Progenitor cell of endocrine pancreas (in vitro differentiated cells): Measurements from ENCODE around the gene FMN1. TPM values are rescaled to one million over a fixed set of nuclear protein-coding genes. Genes with fewer than 3 reads are reported as not detected.

Source experiments
- DNase-seq: peaks from one replicate; pipeline ENCODE4 v3.0.0; 2021; ENCODE audit warnings: low spot score; ENCODE audit not compliant: unreplicated experiment
- H3K27ac Mint-ChIP-seq: 2 replicates; pipeline ENCODE4 v1.8.0; 2021; ENCODE audit warnings: mild to moderate bottlenecking, moderate library complexity, mixed read lengths
- H3K27me3 Mint-ChIP-seq: 2 replicates; pipeline ENCODE4 v1.8.0; 2021; ENCODE audit warnings: mixed read lengths
- H3K36me3 Mint-ChIP-seq: 2 replicates; pipeline ENCODE4 v1.8.0; 2022; ENCODE audit warnings: mixed read lengths; ENCODE audit not compliant: insufficient read depth
- H3K4me1 Mint-ChIP-seq: 2 replicates; pipeline ENCODE4 v1.8.0; 2021; ENCODE audit warnings: low read depth, mixed read lengths
- H3K4me3 Mint-ChIP-seq: 2 replicates; pipeline ENCODE4 v1.8.0; 2021; ENCODE audit warnings: low read depth, mild to moderate bottlenecking, moderate library complexity, mixed read lengths
- H3K9me3 Mint-ChIP-seq: 2 replicates; pipeline ENCODE4 v1.8.0; 2021; ENCODE audit warnings: low read depth, mixed read lengths
- total RNA-seq: library from RNA; stranded (reverse); gene quantifications from 2 replicates; pipeline ENCODE4 v1.2.1, GENCODE V29; 2021
- TF ChIP-seq, protein P1 (sequence below): fragments of 200-600 bp; sonication (generic); IDR thresholded peaks from one replicate; pipeline ENCODE4 v1.5.0; 2021; ENCODE audit warnings: antibody characterized with exemption, mild to moderate bottlenecking; ENCODE audit not compliant: unreplicated experiment

Gene FMN1
- total RNA-seq, 1 donor from 2014 or later, result 0.41 TPM

DNA sequence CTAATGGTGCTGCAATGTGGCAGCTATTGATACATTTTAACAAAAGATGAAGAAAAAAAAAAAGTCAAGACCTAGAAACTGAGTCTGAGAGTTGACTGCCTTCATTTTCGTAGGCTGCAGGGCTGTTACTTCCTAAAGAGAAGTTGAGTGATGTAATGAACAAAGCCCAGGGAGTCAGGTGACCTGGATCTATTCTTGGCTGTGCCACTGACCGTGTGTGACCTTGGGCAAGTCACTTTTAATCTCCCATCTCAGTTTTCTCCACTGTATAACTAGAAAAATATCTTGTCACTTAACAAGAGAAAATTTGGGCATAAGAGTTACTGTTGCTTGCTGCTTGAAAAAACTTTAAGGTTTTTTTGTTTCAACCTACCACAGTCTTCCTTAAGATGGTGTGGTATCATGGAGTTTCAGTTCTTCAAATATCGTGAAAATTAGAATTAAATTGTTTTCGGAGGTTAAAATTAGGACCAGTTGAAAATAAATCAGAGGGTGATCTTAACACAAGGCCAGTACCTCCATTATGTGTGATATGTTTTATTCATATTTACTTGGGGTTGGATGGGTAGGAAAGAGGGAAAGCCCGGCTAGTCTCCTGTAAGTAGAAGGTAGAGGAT is 5.8 kb downstream of the FMN1 start:
- TF ChIP-seq, protein P1, sequence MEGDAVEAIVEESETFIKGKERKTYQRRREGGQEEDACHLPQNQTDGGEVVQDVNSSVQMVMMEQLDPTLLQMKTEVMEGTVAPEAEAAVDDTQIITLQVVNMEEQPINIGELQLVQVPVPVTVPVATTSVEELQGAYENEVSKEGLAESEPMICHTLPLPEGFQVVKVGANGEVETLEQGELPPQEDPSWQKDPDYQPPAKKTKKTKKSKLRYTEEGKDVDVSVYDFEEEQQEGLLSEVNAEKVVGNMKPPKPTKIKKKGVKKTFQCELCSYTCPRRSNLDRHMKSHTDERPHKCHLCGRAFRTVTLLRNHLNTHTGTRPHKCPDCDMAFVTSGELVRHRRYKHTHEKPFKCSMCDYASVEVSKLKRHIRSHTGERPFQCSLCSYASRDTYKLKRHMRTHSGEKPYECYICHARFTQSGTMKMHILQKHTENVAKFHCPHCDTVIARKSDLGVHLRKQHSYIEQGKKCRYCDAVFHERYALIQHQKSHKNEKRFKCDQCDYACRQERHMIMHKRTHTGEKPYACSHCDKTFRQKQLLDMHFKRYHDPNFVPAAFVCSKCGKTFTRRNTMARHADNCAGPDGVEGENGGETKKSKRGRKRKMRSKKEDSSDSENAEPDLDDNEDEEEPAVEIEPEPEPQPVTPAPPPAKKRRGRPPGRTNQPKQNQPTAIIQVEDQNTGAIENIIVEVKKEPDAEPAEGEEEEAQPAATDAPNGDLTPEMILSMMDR, result no peak
- H3K27ac Mint-ChIP-seq, result no peak overlapping the region
- no peak for DNase-seq
- no peaks in the 10 kb centered on the region for H3K9me3 Mint-ChIP-seq
- H3K4me1 Mint-ChIP-seq, result peaks cover 7% of the 10 kb centered on the region
- no peaks in the 10 kb centered on the region for H3K36me3 Mint-ChIP-seq
- no peak overlapping the region for H3K4me3 Mint-ChIP-seq
- peaks cover 13% of the 10 kb centered on the region for H3K27me3 Mint-ChIP-seq

- no peak overlapping the region for H3K27ac Mint-ChIP-seq
- no peaks in the 10 kb centered on the region for H3K36me3 Mint-ChIP-seq
- H3K4me1 Mint-ChIP-seq, result peaks cover 7% of the 10 kb centered on the region
- TF ChIP-seq, protein P1, result no peak
- H3K4me3 Mint-ChIP-seq, result no peak overlapping the region
- peaks cover 7% of the 10 kb centered on the region for H3K27me3 Mint-ChIP-seq
- no peaks in the 10 kb centered on the region for H3K9me3 Mint-ChIP-seq
- no peak for DNase-seq
Observed at GRCh38 chr15:33188159-33188558, 6.4 kb downstream of the FMN1 start.

GRCh38 chr15:33183334-33183733 is 11.2 kb downstream of the FMN1 start:
- H3K36me3 Mint-ChIP-seq, result no peaks in the 10 kb centered on the region
- DNase-seq, result no peak

DNA sequence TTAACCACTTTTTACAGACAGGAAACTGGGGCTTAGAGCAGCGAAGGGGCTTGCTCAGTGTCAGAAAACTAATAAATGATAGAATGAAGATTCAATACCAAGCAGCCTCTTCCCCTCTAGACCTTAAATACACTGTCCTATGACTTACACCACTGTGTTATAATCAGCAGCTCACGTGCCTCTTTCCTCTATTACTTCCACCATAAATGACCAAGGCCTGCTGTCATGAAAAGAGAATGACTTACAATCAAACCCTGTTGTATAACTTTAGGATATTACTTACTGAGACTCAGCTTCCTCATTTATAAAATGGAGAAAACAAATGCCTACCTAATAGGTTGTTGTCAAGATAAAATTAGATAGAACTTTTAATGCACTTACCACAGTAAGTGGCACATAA is 11.6 kb downstream of the FMN1 start:
- TF ChIP-seq, protein P1, result no peak
- peaks cover 3% of the 10 kb centered on the region for H3K27me3 Mint-ChIP-seq
- no peak overlapping the region for H3K27ac Mint-ChIP-seq
- DNase-seq, result no peak
- H3K4me3 Mint-ChIP-seq, result no peak overlapping the region
- no peaks in the 10 kb centered on the region for H3K9me3 Mint-ChIP-seq
- H3K36me3 Mint-ChIP-seq, result no peaks in the 10 kb centered on the region
- no peaks in the 10 kb centered on the region for H3K4me1 Mint-ChIP-seq

More at GRCh38 chr15:33183334-33183733, 11.2 kb downstream of the FMN1 start:
- H3K4me1 Mint-ChIP-seq, result no peaks in the 10 kb centered on the region
- no peak overlapping the region for H3K4me3 Mint-ChIP-seq
- peaks cover 3% of the 10 kb centered on the region for H3K27me3 Mint-ChIP-seq
- H3K9me3 Mint-ChIP-seq, result no peaks in the 10 kb centered on the region
- H3K27ac Mint-ChIP-seq, result no peak overlapping the region
- TF ChIP-seq, protein P1, result no peak

DNA sequence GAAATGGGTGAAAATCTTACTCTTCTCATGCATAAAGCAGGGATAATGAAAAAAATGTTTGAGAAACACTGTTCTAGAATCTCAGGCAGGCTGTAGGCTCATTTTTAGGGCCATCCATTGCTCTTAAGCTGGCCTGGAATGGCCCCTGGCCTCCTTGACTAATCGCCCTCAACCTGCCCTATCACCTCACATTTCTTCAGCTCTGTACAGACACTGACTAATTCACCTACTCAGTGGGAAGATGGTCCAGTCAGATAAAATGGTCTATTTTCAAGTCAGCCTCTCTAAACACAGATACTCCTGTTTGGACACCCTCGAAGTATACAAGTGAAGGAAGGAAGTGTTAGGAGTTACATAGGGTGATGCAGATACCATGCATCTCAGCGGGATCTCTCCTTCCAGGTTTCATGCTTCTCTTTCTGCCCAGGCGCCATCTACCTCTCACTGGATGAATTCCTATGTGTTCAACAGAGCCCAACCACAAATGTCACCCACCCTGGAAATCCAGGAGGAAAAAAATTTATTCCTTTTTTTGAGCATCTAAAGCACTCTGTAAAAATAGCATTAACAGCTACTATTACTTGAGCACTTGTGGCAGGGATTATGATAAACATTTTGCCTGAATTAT is 12.1 kb downstream of the FMN1 start:
- Mint-ChIP-seq H3K9me3 (no peaks in the 10 kb centered on the region), H3K4me1 (no peaks in the 10 kb centered on the region), H3K27ac (no peak overlapping the region), H3K4me3 (no peak overlapping the region), H3K36me3 (no peaks in the 10 kb centered on the region), H3K27me3 (peaks cover 3% of the 10 kb centered on the region)
- TF ChIP-seq, protein P1, result no peak
- no peak for DNase-seq
